ENCODE results near the gene SERINC5.

DNA sequence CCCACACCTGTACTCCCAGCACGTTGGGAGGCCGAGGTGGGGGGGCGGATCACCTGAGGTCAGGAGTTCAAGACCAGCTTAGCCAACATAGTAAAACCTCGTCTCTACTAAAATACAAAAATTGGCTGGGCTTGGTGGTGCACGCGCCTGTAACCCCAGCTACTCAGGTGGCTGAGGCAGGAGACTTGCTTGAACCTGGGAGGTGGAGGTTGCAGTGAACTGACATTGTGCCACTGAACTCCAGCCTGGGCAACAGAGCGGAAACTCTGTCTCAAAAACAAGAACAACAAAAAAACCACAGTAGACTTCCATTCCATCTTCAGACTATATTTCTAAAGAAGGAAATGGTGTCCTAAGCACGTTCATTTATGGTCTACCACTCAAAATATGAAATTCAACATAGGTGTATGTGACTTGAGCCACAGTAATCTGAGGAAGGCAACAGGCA is 14.2 kb upstream of the SERINC5 start:
- no peak for TF ChIP-seq TCF4 (CRISPR knock-in tag; IDR thresholded peaks at IDR 0.05; ENCODE audit: borderline replicate concordance)
- no peak for TF ChIP-seq ARNTL (CRISPR knock-in tag; IDR thresholded peaks at IDR 0.05; ENCODE audit: borderline replicate concordance, low read depth)
- no peak for TF ChIP-seq CSDC2 (CRISPR knock-in tag; IDR thresholded peaks at IDR 0.05)
- TF ChIP-seq, protein P1, sequence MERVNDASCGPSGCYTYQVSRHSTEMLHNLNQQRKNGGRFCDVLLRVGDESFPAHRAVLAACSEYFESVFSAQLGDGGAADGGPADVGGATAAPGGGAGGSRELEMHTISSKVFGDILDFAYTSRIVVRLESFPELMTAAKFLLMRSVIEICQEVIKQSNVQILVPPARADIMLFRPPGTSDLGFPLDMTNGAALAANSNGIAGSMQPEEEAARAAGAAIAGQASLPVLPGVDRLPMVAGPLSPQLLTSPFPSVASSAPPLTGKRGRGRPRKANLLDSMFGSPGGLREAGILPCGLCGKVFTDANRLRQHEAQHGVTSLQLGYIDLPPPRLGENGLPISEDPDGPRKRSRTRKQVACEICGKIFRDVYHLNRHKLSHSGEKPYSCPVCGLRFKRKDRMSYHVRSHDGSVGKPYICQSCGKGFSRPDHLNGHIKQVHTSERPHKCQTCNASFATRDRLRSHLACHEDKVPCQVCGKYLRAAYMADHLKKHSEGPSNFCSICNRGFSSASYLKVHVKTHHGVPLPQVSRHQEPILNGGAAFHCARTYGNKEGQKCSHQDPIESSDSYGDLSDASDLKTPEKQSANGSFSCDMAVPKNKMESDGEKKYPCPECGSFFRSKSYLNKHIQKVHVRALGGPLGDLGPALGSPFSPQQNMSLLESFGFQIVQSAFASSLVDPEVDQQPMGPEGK (CRISPR knock-in tag; IDR thresholded peaks at IDR 0.05; ENCODE audit: borderline replicate concordance): no peak
- TF ChIP-seq ZFP3 (CRISPR knock-in tag; IDR thresholded peaks at IDR 0.05): no peak

Measured in SK-N-SH treated with all-trans-retinoic acid at 6 μM for 48 hours (cell line).